Measurements from ENCODE around the gene ESRRG. TPM values are rescaled to one million over a fixed set of nuclear protein-coding genes. Genes with fewer than 3 reads are reported as not detected.

Gene ESRRG
- total RNA-seq, 2 donors from 2014 or later, result not detected

GRCh38 chr1:216457356-216457755 is 265.9 kb downstream of the ESRRG start:
- Histone ChIP-seq H3K9me3 (no peaks in the 10 kb centered on the region), H3K4me3 (no peak overlapping the region), H3K4me1 (ENCODE audit: control insufficient read depth in 1 of 2, low read depth in 2 of 2) (no peaks in the 10 kb centered on the region), H3K27me3 (replicated peaks; ENCODE audit: insufficient read depth) (no peaks in the 10 kb centered on the region), H3K27ac (no peak overlapping the region), H3K36me3 (no peaks in the 10 kb centered on the region)
- no peak for TF ChIP-seq CTCF (IDR thresholded peaks at IDR 0.05)
- no peak for DNase-seq (ENCODE audit: low spot score)
- ATAC-seq (ENCODE audit: insufficient number of reproducible peaks, low FRiP score, low read depth), result no peak

GRCh38 chr1:216456682-216457081 is 266.5 kb downstream of the ESRRG start:
- Histone ChIP-seq H3K4me3 (no peak overlapping the region), H3K36me3 (no peaks in the 10 kb centered on the region), H3K4me1 (ENCODE audit: control insufficient read depth in 1 of 2, low read depth in 2 of 2) (no peaks in the 10 kb centered on the region), H3K27ac (no peak overlapping the region), H3K27me3 (replicated peaks; ENCODE audit: insufficient read depth) (no peaks in the 10 kb centered on the region), H3K9me3 (no peaks in the 10 kb centered on the region)
- DNase-seq (ENCODE audit: low spot score), result no peak
- no peak for ATAC-seq (ENCODE audit: insufficient number of reproducible peaks, low FRiP score, low read depth)
- no peak for TF ChIP-seq CTCF (IDR thresholded peaks at IDR 0.05)

- Histone ChIP-seq H3K36me3 (no peaks in the 10 kb centered on the region), H3K27me3 (replicated peaks; ENCODE audit: insufficient read depth) (no peaks in the 10 kb centered on the region), H3K27ac (no peak overlapping the region), H3K9me3 (no peaks in the 10 kb centered on the region), H3K4me1 (ENCODE audit: control insufficient read depth in 1 of 2, low read depth in 2 of 2) (no peaks in the 10 kb centered on the region), H3K4me3 (no peak overlapping the region)
- TF ChIP-seq CTCF (IDR thresholded peaks at IDR 0.05), result no peak
- ATAC-seq (ENCODE audit: insufficient number of reproducible peaks, low FRiP score, low read depth) (no peak), DNase-seq (ENCODE audit: low spot score) (no peak)
Measured at GRCh38 chr1:216453777-216454176, 269.5 kb downstream of the ESRRG start.

All from thoracic aorta (tissue), 2 donors.